HepG2 (cell line): ENCODE data around the gene PLCG2. TPM values are rescaled to one million over a fixed set of nuclear protein-coding genes. Genes with fewer than 3 reads are reported as not detected.

Source experiments
- CAMTA2 ChIP-seq: sonication (generic); formaldehyde crosslinking; IDR thresholded peaks from 2 replicates; pipeline ENCODE4 v1.4.0; 2020; ENCODE audit warnings: mild to moderate bottlenecking, missing genetic modification reagents, borderline replicate concordance
- ELK4 ChIP-seq: sonication (generic); formaldehyde crosslinking; IDR thresholded peaks from 2 replicates; pipeline ENCODE4 v1.9.0; 2021; ENCODE audit warnings: missing genetic modification reagents, borderline replicate concordance
- IKZF5 ChIP-seq: IDR thresholded peaks from 2 replicates; pipeline ENCODE4 v1.6.1; 2018; ENCODE audit warnings: missing genetic modification reagents, mild to moderate bottlenecking, missing compliant biosample characterization
- PHF5A ChIP-seq: IDR thresholded peaks from one replicate; pipeline ENCODE4 v1.6.1; 2018; ENCODE audit warnings: low read depth, missing genetic modification reagents; ENCODE audit not compliant: unreplicated experiment
- SAFB2 ChIP-seq: sonication (generic); formaldehyde crosslinking; IDR thresholded peaks from 2 replicates; pipeline ENCODE4 v1.5.1; 2020; ENCODE audit warnings: missing genetic modification reagents, low read depth, mild to moderate bottlenecking, borderline replicate concordance
- SCMH1 ChIP-seq: sonication (generic); formaldehyde crosslinking; IDR thresholded peaks from 2 replicates; pipeline ENCODE4 v1.9.0; 2021; ENCODE audit warnings: missing genetic modification reagents, mild to moderate bottlenecking, borderline replicate concordance
- STAT6 ChIP-seq: sonication (generic); formaldehyde crosslinking; IDR thresholded peaks from 2 replicates; pipeline ENCODE4 v1.4.0; 2020; ENCODE audit warnings: missing genetic modification reagents, mild to moderate bottlenecking, borderline replicate concordance
- TBP ChIP-seq: sonication (generic); formaldehyde crosslinking; IDR thresholded peaks from 2 replicates; pipeline ENCODE4 v1.5.0; 2020; ENCODE audit warnings: missing genetic modification reagents
- ZBTB10 ChIP-seq: sonication (generic); formaldehyde crosslinking; IDR thresholded peaks from 2 replicates; pipeline ENCODE4 v1.4.0; 2020; ENCODE audit warnings: missing genetic modification reagents, borderline replicate concordance
- ZBTB4 ChIP-seq: sonication (generic); formaldehyde crosslinking; IDR thresholded peaks from 2 replicates; pipeline ENCODE4 v1.4.0; 2020; ENCODE audit warnings: missing genetic modification reagents, mild to moderate bottlenecking, borderline replicate concordance
- ZFAT ChIP-seq: sonication (generic); formaldehyde crosslinking; conservative IDR thresholded peaks from 2 replicates; pipeline ENCODE4 v1.8.1; 2023; ENCODE audit warnings: missing genetic modification reagents, inconsistent platforms
- ZNF136 ChIP-seq: sonication (generic); formaldehyde crosslinking; IDR thresholded peaks from 2 replicates; pipeline ENCODE4 v1.8.1; 2022; ENCODE audit warnings: low read depth, mild to moderate bottlenecking, moderate library complexity, missing genetic modification reagents
- ZNF703 ChIP-seq: sonication (generic); formaldehyde crosslinking; IDR thresholded peaks from 2 replicates; pipeline ENCODE4 v1.5.1; 2020; ENCODE audit warnings: missing genetic modification reagents, mild to moderate bottlenecking, moderate library complexity, borderline replicate concordance
- ZNF891 ChIP-seq: sonication (generic); formaldehyde crosslinking; IDR thresholded peaks from 2 replicates; pipeline ENCODE4 v1.5.0; 2020; ENCODE audit warnings: mild to moderate bottlenecking, missing genetic modification reagents
- polyA plus RNA-seq, 8 experiments: library from polyadenylated mRNA; depleted of rRNA in 3 of 8; stranded (reverse) in 7 of 8; unstranded in 1 of 8; fragments of >200 nt; fragmentation: Illumina TruSeq in 4 of 8; extraction: Trizol in 4 of 8; gene quantifications; 2 replicates each; pipeline versions ENCODE4 v1.2.1 to v1.2.3, GENCODE V29; 2011 to 2016; ENCODE audit warnings: low read depth in 4 of 8, missing spikeins in 1 of 8, mixed read lengths in 1 of 8; ENCODE audit not compliant: insufficient read depth in 1 of 8
- total RNA-seq, 5 experiments: library from RNA; depleted of rRNA; stranded (reverse); fragments of >200 nt; fragmentation: Illumina TruSeq; extraction: Trizol; gene quantifications; 2 replicates each; pipeline ENCODE4 v1.2.3, GENCODE V29; 2016; ENCODE audit warnings: low read depth in 1 of 5

PLCG2 gene
- total and polyA plus RNA-seq, 2 of the 13 experiments (the other 11 are each of a cell fraction or from before 2014, with no cell fraction given): 0.13 to 0.18 TPM

- TF ChIP-seq ZBTB4 (CRISPR knock-in tag) (peak; percentile 45; the same call in 1 of the 2 replicates), ZFAT (CRISPR knock-in tag) (no peak), STAT6 (no peak), ZBTB10 (CRISPR knock-in tag) (no peak), IKZF5 (CRISPR knock-in tag) (0 out of 2 replicates have a peak, but pooled peaks have one; percentile 22), ELK4 (no peak), ZNF703 (no peak), ZNF891 (CRISPR knock-in tag) (peak; percentile 71), SCMH1 (CRISPR knock-in tag) (no peak), PHF5A (CRISPR knock-in tag) (no peak), ZNF136 (CRISPR knock-in tag) (no peak), SAFB2 (no peak), CAMTA2 (CRISPR knock-in tag) (no peak), TBP (CRISPR knock-in tag) (0 out of 2 replicates have a peak, but pooled peaks have one; percentile 45)
Measured at GRCh38 chr16:81745704-81746558, 33.2 kb upstream of the PLCG2 start (continued).
